AML-193 (cell line): ENCODE results near the gene KPNA6.
A peak's percentile ranks its signal among the peaks of the same experiment; 100 is the strongest.

Experiments used
- DNase-seq, 2 experiments: peaks; one replicate each; lab custom pipeline; 2025; lab: John Stamatoyannopoulos, UW

The KPNA6 gene

DNA sequence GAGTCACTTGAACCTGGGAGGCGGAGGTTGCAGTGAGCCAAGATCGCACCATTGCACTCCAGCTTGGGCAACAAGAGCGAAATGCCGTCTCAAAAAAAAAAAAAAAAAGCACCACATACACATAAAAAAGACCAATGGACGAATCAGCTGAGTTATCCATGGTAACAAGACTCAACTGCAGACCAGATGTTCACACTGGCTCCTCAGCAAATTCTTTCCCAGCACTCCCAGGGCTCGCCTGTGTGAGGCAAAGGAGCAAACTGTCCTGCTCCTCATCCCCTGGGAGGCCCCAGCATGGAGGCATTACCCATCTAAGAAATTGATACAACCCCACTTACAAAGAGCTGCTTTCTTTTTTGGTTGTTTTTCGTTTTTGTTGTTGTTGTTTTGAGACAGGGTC is 111.2 kb downstream of the KPNA6 start:
- DNase-seq: no peak

DNA sequence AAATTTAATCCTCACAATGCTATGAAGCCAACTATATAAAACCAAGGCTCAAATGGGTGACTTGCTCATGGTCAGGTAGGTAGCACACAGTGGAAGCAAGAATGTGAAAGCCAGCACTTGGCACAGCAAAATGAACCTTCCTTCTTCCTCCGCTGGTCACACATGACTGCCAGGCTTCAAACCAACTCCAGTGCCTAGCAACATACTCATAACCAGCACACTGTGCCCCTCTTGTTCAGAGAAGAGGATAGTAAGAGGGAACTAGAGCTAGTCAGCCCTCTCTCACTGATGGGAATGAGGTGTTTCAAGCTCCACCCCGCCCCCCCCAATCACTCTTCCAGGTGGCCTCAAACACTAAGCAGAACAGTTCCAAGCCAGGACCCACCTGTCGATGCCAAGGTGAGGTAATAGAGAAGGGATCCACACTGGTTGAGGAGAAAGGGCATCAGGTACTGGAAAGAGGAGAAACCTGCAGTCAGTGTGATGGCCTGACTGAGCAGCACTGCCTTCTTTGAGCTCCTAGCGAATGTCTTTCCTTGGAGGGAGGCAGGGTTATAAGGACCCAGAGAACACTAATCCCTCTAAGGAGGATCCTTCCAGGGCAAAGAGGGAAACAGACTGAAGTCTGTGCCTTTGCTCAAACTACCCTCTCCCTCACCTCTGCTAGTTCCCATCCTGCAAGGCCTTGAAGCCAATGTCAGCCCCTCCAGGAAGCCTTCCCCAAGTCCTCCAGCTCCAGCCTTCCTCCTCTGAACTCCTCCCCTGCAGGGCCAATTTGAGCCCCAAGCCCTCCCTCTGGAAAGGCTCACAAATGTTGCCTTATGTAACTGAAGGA is 113.1 kb downstream of the KPNA6 start:
- DNase-seq: no peak

DNA sequence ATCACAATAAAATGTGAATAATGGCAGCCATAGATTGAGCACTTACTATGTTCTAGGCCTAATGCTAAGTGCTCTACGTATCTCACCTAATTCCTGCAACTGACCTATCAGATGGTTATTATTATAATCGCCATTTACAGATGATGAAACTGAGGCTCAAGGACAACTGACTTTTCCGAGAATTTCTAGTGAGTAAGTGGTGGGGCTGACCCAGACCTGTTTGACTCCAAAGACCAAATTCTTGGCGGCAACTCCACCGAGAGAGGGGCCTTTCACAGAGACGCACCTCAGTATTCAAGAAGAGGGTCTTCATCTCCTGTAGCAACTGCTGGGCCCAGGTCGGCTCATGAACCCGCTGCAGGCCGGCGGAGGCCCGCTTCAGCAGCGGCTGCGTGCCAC is 113.7 kb downstream of the KPNA6 start:
- DNase-seq: no peak

DNA sequence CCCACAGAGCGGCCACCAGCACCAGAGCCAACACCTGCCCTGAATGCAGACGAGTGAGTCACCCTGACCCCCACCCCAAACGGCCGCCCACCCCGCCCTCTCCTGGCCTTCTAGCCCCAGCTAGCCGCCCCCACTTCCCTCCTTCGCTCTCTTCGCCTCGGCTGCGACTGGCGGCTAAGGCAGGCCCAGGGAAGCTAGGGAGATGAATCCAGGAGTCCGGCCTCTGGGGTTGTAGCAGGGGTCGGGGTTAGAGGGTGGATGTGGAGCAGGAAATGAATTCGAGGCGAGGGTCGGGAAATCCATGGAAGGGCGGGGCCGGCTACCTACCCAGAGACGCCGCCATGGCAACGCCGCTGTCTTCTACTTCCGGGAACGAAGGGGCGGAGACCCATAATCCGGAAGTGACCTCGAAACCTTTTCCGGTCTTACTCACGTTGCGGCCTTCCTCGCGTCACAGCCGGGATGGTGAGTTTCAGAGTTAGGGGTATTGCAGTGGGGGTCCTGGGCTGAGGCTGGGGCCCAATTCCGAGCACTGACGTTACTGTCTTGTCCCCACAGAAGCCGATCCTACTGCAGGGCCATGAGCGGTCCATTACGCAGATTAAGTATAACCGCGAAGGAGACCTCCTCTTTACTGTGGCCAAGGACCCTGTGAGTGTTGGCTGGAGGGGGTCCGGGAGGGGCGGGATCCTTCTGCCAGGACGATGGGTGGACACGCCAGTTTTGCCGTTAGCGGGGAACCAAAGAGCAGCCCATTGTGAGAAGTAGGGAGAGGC is 114.3 kb downstream of the KPNA6 start, which contains the start of the genes EIF3I and TMEM234:
Gene EIF3I (plus strand): TSS at position 428 of the 776 bp plus-strand sequence. CDS start 35 bp downstream, at position 463.
Gene TMEM234 (minus strand): TSS at position 374 of the 776 bp plus-strand sequence. CDS start 31 bp downstream, at position 343.
- DNase-seq: peak; percentile 74 to 84

DNA sequence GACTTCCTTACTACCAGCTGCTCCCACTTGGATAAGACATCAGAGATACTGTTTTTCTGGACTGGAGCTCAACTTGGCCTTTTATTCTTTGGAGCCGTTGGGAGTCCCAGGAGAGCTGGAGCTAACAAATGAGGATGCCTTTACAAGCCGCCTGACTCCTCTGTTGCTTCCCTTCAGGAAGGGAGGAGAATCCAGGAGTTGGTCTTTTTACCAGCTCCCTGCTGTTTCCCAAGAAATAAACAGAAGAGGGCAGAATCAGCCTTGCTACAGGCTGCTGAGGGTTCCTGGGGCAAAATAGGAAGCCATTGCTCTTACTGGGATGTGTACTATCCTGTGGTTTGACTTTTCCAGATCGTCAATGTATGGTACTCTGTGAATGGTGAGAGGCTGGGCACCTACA is 115.8 kb downstream of the KPNA6 start:
- no peak for DNase-seq

DNA sequence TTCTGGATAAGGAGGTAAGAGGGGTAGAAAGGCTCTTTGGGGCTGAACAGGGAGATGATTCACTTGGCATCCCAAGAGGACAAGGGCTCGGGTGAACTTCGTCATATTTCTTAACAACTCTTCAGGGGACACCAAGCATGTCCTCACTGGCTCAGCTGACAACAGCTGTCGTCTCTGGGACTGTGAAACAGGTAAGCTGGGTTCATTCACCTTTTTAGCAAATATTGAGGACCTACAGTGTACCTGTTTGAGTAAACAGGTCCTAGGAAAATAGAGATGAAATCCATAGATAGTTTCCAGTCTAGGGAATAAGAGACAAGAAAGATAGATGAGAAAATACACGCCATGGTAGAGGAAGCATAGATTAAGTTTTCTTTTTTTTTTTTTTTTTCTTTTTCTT is 116.4 kb downstream of the KPNA6 start:
- DNase-seq: no peak
